MCF 10A (cell line): ENCODE data around the gene DSCAML1. TPM values are rescaled to one million over a fixed set of nuclear protein-coding genes. Genes with fewer than 3 reads are reported as not detected.

Experiments used
- BruUV-seq: library from RNA; stranded (reverse); fragments of 400-500 nt; replicated peaks from 2 replicates; lab custom pipeline; 2021; lab: Mats Ljungman, UMichigan
- CTCF ChIA-PET: fragments of 300-600 bp; sonication (Branson Sonifier 250); formaldehyde crosslinking; extraction: SDS; loops from one replicate; lab custom pipeline; 2021; ENCODE audit warnings: antibody characterized with exemption, inconsistent platforms; lab: Yijun Ruan, JAX
- POLR2A ChIA-PET: fragments of 300-600, 350-650 bp; sonication (Branson Sonifier 250); formaldehyde crosslinking; extraction: SDS; loops from one replicate; lab custom pipeline; 2020; ENCODE audit warnings: antibody characterized with exemption, inconsistent platforms; lab: Yijun Ruan, JAX
- DNase-seq: peaks from one replicate; pipeline ENCODE4 v3.0.0-alpha.2; 2018; ENCODE audit not compliant: unreplicated experiment
- H3K27ac Mint-ChIP-seq: one replicate; pipeline ENCODE4 v1.8.0; 2022; ENCODE audit warnings: mild to moderate bottlenecking, low read depth, mixed read lengths; ENCODE audit not compliant: unreplicated experiment
- H3K27me3 Mint-ChIP-seq: one replicate; pipeline ENCODE4 v1.8.0; 2022; ENCODE audit warnings: mixed read lengths; ENCODE audit not compliant: insufficient read depth, unreplicated experiment
- H3K36me3 Mint-ChIP-seq: one replicate; pipeline ENCODE4 v1.8.0; 2022; ENCODE audit warnings: mild to moderate bottlenecking, moderate library complexity, mixed read lengths; ENCODE audit not compliant: insufficient read depth, unreplicated experiment
- H3K4me1 Mint-ChIP-seq: one replicate; pipeline ENCODE4 v1.8.0; 2022; ENCODE audit warnings: mixed read lengths; ENCODE audit not compliant: insufficient read depth, unreplicated experiment
- H3K4me3 Mint-ChIP-seq: one replicate; pipeline ENCODE4 v1.8.0; 2022; ENCODE audit warnings: mild to moderate bottlenecking, moderate library complexity, mixed read lengths; ENCODE audit not compliant: unreplicated experiment
- H3K9me3 Mint-ChIP-seq: one replicate; pipeline ENCODE4 v1.8.0; 2022; ENCODE audit warnings: mixed read lengths; ENCODE audit not compliant: unreplicated experiment
- intact Hi-C: fragments of 100-400 bp; cut with micrococcal nuclease; formaldehyde crosslinking; loops from 2 replicates; pipeline ENCODE4 v1.14.1; 2022
- total RNA-seq: library from RNA; stranded (reverse); gene quantifications from 2 replicates; pipeline ENCODE4 v1.2.3, GENCODE V29; 2022
- TF ChIP-seq, protein P1 (sequence below): fragments of 200-600 bp; IDR thresholded peaks from one replicate; pipeline ENCODE4 v1.8.0; 2022; ENCODE audit warnings: antibody characterized with exemption, mild to moderate bottlenecking; ENCODE audit not compliant: unreplicated experiment

The DSCAML1 gene
- total RNA-seq, 1 experiment from 2014 or later, result not detected

DNA sequence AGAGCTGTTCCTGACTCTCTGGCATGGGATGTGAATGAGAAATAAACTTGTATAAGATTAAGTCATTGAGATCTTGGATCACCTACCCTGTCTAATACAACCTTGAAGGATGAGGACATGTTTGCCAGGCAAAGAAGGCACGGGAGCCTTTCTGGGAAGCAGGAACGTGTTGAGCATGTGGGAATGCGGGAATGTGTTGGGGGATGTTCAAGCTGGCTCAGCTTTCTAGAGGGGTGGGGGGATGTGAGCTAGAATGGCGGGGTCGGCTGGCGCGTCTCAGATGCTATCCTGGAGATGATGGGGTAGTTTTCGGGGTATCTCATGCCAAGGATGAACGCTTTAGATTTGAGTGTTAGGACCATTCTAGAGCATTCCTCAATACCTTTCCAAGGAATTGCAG is 227.1 kb downstream of the DSCAML1 start:
- Mint-ChIP-seq H3K27ac (no peak overlapping the region), H3K9me3 (no peaks in the 10 kb centered on the region), H3K4me1 (no peaks in the 10 kb centered on the region), H3K36me3 (no peaks in the 10 kb centered on the region), H3K27me3 (peaks cover 54% of the 10 kb centered on the region), H3K4me3 (no peak overlapping the region)
- TF ChIP-seq, protein P1, sequence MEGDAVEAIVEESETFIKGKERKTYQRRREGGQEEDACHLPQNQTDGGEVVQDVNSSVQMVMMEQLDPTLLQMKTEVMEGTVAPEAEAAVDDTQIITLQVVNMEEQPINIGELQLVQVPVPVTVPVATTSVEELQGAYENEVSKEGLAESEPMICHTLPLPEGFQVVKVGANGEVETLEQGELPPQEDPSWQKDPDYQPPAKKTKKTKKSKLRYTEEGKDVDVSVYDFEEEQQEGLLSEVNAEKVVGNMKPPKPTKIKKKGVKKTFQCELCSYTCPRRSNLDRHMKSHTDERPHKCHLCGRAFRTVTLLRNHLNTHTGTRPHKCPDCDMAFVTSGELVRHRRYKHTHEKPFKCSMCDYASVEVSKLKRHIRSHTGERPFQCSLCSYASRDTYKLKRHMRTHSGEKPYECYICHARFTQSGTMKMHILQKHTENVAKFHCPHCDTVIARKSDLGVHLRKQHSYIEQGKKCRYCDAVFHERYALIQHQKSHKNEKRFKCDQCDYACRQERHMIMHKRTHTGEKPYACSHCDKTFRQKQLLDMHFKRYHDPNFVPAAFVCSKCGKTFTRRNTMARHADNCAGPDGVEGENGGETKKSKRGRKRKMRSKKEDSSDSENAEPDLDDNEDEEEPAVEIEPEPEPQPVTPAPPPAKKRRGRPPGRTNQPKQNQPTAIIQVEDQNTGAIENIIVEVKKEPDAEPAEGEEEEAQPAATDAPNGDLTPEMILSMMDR, result no peak
- CTCF ChIA-PET, result no interaction called here
- intact Hi-C loops, result no loop called here
- BruUV-seq, result no TSS peak
- DNase-seq, result no peak
- POLR2A ChIA-PET, result interaction anchor here (0.6 kb wide), 1 partner anchor 76 kb away, joined by 4 read pairs; no protein-coding TSS in a partner anchor

DNA sequence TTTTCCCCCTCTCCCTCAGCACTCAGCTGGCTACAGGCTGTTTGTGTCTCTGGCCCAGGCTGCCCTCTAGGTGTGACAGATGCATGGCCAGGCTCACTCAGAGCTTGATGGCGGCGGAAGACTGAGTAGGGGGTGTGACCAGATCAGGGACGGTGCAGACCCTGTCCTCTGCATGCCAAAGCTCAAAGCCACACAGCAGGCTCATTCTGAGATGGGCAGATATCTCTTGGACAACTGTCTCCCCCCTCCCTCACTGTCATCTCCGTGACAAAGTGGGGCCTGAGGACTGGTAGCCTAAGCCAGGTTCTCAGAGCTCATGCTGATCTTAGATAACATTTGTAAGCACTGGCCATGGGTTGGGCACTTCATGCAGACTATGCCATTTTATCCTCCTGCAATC is 231.3 kb downstream of the DSCAML1 start:
- ChIA-PET POLR2A (interaction anchor here (0.6 kb wide), 1 partner anchor 135 kb away, joined by 4 read pairs; no protein-coding TSS in a partner anchor), CTCF (interaction anchor here (0.6 kb wide), 2 partner anchors 22 to 252 kb away, joined by 4 read pairs; no protein-coding TSS in a partner anchor)
- BruUV-seq, result no TSS peak

DNA sequence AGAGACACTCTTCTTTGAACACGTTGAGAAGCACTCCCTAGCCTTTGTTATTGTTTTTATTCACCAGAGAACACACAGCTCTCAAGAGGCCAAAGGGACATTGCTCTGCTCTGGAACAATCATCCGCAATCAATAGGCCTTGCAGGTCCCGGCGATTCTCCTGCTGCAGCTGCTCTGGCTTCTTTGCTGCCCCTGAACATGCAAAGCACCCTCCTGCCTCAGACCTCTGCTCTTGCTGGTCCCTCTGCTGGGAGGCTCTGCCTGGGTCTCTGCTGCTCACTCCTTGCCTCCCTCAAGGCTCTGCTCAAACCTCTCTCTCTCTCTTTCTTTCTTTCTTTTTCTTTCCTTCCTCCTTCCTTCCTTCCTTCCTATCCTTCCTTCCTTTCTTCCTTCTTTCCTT is 232.7 kb downstream of the DSCAML1 start:
- POLR2A ChIA-PET, result interaction anchor here (0.7 kb wide), 1 partner anchor 13 kb away, joined by 3 read pairs; no protein-coding TSS in a partner anchor
- Mint-ChIP-seq H3K27ac (no peak overlapping the region), H3K9me3 (no peaks in the 10 kb centered on the region), H3K4me3 (no peak overlapping the region), H3K4me1 (no peaks in the 10 kb centered on the region), H3K27me3 (peaks cover 57% of the 10 kb centered on the region), H3K36me3 (no peaks in the 10 kb centered on the region)
- BruUV-seq, result no TSS peak
- DNase-seq, result no peak
- intact Hi-C loops, result no loop called here
- TF ChIP-seq, protein P1, result no peak
- CTCF ChIA-PET, result no interaction called here

More for the DNA sequence above, 231.3 kb downstream of the DSCAML1 start:
- H3K4me3 Mint-ChIP-seq, result no peak overlapping the region
- H3K27me3 Mint-ChIP-seq, result peaks cover 65% of the 10 kb centered on the region
- no peak for DNase-seq
- no peaks in the 10 kb centered on the region for H3K4me1 Mint-ChIP-seq
- no peaks in the 10 kb centered on the region for H3K9me3 Mint-ChIP-seq
- H3K27ac Mint-ChIP-seq, result no peak overlapping the region
- intact Hi-C loops, result no loop called here
- no peaks in the 10 kb centered on the region for H3K36me3 Mint-ChIP-seq
- TF ChIP-seq, protein P1, result no peak

DNA sequence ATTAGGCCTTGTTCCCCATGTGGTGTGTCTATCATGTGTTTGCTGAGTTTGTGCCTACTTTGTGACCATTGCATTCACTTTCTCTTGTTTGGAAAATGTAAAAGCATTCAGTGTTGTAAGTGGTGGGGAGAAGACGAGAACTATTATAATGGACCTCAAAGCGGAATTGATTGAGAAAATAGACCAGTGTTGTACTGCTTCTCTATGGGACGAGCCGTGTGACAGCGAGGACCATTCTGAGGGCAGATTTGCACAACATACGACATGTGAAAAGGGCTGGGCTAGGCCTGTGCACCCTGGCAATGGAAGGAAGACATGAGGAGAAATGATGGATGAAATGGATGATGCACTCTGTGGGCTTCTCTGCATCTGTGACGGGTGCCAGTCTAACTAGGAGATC is 233.5 kb downstream of the DSCAML1 start:
- intact Hi-C loops, result no loop called here
- Mint-ChIP-seq H3K4me3 (no peak overlapping the region), H3K27me3 (peaks cover 60% of the 10 kb centered on the region), H3K4me1 (no peaks in the 10 kb centered on the region), H3K9me3 (no peaks in the 10 kb centered on the region), H3K36me3 (no peaks in the 10 kb centered on the region), H3K27ac (no peak overlapping the region)
- TF ChIP-seq, protein P1, result no peak
- BruUV-seq, result no TSS peak
- CTCF ChIA-PET, result no interaction called here
- POLR2A ChIA-PET, result no interaction called here
- DNase-seq, result no peak
